NT2/D1 (cell line): ENCODE data around the gene ATP5F1E.

ENCODE experiments used
- SUZ12 ChIP-seq: IDR thresholded peaks from 2 replicates; pipeline ENCODE4 v1.6.1; 2011; ENCODE audit not compliant: insufficient read length, insufficient read depth; ENCODE audit errors: extremely low read depth
- YY1 ChIP-seq: IDR thresholded peaks from 2 replicates; pipeline ENCODE4 v1.6.1; 2011; ENCODE audit not compliant: insufficient read length, insufficient read depth
- ZNF274 ChIP-seq: IDR thresholded peaks from 2 replicates; pipeline ENCODE4 v1.6.1; 2011; ENCODE audit warnings: mild to moderate bottlenecking, low read depth, low read length

- TF ChIP-seq YY1 (no peak), ZNF274 (no peak), SUZ12 (no peak)
These were observed 23.2 kb upstream of the ATP5F1E start for GRCh38 chr20:59055302-59055701.
